ENCODE data around the gene NTRK3. TPM values are rescaled to one million over a fixed set of nuclear protein-coding genes. Genes with fewer than 3 reads are reported as not detected.
A peak's percentile ranks its signal among the peaks of the same experiment; 100 is the strongest.
"Not testable (repeated sequence)": the region's sequence is repeated elsewhere in the genome, so short reads cannot be mapped to it uniquely, and the experiment has no call there.

The NTRK3 gene
- total RNA-seq, 1 donor = under 0.01 TPM

GRCh38 chr15:88083811-88084760 lies 172.5 kb downstream of the NTRK3 start:
- DNase-seq (ENCODE audit: low read depth in 2 of 3, low spot score in 2 of 3) = peak in 1 of 3 donors; percentile 25

GRCh38 chr15:88080616-88081015 lies 175.9 kb downstream of the NTRK3 start:
- no peak for DNase-seq (ENCODE audit: low read depth in 2 of 3, low spot score in 2 of 3)

- DNase-seq (ENCODE audit: low read depth in 2 of 3, low spot score in 2 of 3) = no peak
These were observed 179.1 kb downstream of the NTRK3 start for GRCh38 chr15:88077296-88078020.

- DNase-seq (ENCODE audit: low read depth in 2 of 3, low spot score in 2 of 3) = no peak
These were observed 180.2 kb downstream of the NTRK3 start for GRCh38 chr15:88076328-88076727.

- no peak for DNase-seq (ENCODE audit: low read depth in 2 of 3, low spot score in 2 of 3)
These were observed 181.4 kb downstream of the NTRK3 start for GRCh38 chr15:88075102-88075501.

- no peak for DNase-seq (ENCODE audit: low read depth in 2 of 3, low spot score in 2 of 3)
These were observed 182.2 kb downstream of the NTRK3 start for GRCh38 chr15:88074386-88074785.

GRCh38 chr15:88073391-88073691 lies 183.2 kb downstream of the NTRK3 start:
- no peak for DNase-seq (ENCODE audit: low read depth in 2 of 3, low spot score in 2 of 3)

GRCh38 chr15:88072598-88073390 lies 183.7 kb downstream of the NTRK3 start:
- no peak for DNase-seq (ENCODE audit: low read depth in 2 of 3, low spot score in 2 of 3)

- DNase-seq (ENCODE audit: low read depth in 2 of 3, low spot score in 2 of 3) = not testable (repeated sequence)
These were observed 184.4 kb downstream of the NTRK3 start for GRCh38 chr15:88072133-88072532.

- DNase-seq (ENCODE audit: low read depth in 2 of 3, low spot score in 2 of 3) = no peak
These were observed 185.4 kb downstream of the NTRK3 start for GRCh38 chr15:88071141-88071540.

- DNase-seq (ENCODE audit: low read depth in 2 of 3, low spot score in 2 of 3) = no peak
These were observed 187.0 kb downstream of the NTRK3 start for GRCh38 chr15:88069561-88069960.

GRCh38 chr15:88067331-88067685 lies 189.2 kb downstream of the NTRK3 start:
- no peak for DNase-seq (ENCODE audit: low read depth in 2 of 3, low spot score in 2 of 3)

- DNase-seq (ENCODE audit: low read depth in 2 of 3, low spot score in 2 of 3) = no peak
These were observed 189.8 kb downstream of the NTRK3 start for GRCh38 chr15:88066636-88067330.

GRCh38 chr15:88061452-88061851 lies 195.1 kb downstream of the NTRK3 start:
- no peak for DNase-seq (ENCODE audit: low read depth in 2 of 3, low spot score in 2 of 3)

GRCh38 chr15:88060383-88060782 lies 196.2 kb downstream of the NTRK3 start:
- no peak for DNase-seq (ENCODE audit: low read depth in 2 of 3, low spot score in 2 of 3)

- no peak for DNase-seq (ENCODE audit: low read depth in 2 of 3, low spot score in 2 of 3)
These were observed 198.7 kb downstream of the NTRK3 start for GRCh38 chr15:88057836-88058235.

GRCh38 chr15:88049506-88049905 lies 207.0 kb downstream of the NTRK3 start:
- no peak for DNase-seq (ENCODE audit: low read depth in 2 of 3, low spot score in 2 of 3)

- DNase-seq (ENCODE audit: low read depth in 2 of 3, low spot score in 2 of 3) = no peak
These were observed 207.8 kb downstream of the NTRK3 start for GRCh38 chr15:88048755-88049154.

GRCh38 chr15:88048237-88048636 lies 208.3 kb downstream of the NTRK3 start:
- no peak for DNase-seq (ENCODE audit: low read depth in 2 of 3, low spot score in 2 of 3)

- DNase-seq (ENCODE audit: low read depth in 2 of 3, low spot score in 2 of 3) = no peak
These were observed 209.9 kb downstream of the NTRK3 start for GRCh38 chr15:88046576-88047129.

Data from hematopoietic multipotent progenitor cell (in vitro differentiated cells).